ENCODE data around the gene GNB1.
"Not testable (repeated sequence)": the region's sequence is repeated elsewhere in the genome, so short reads cannot be mapped to it uniquely, and the experiment has no call there.

The GNB1 gene

DNA sequence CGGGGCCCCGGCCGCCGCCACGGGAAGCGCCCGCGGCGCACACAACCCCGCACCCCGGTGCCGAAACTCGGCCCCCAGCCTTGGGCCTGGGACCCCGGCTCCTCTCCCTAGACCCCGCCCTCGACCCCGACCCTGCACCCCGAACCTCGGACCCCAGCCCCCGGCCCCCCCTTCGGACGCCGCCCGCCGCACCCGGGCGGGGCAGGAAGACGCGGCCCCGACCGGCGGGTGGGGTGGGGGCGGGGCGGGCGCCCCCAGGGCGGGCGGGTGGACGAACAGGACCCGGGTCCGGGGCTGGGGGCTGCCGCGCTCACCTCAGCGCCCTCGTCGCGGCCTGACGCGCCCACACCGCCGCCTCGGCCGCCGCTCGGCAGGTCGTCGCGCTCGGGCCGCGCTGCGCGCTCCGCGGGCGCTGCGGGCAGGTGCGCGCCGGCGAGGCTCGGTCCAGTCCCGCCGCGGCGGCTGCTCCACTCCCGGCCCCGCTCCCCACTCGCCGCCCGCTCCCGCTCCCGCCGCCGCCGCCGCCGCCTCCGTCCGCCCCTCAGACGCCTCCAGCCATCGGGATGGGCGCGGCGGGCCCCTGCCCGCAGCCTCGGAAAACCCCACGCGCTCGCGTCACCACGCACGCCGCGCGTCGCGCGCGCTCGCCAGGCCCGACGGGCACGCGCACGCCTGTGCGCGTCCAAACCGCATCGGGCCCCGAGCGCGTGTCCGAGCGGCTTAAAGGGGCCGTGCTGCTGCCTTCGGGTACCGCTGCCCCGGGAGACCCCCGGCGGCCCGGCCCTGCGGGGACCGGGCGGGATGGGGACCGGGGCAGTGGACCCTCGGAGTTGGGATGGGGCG is at the start of gene GNB1:
TSS of gene GNB1 (minus strand) at position 582 of the 843 bp plus-strand sequence. CDS start 65,634 bp downstream, outside the sequence.
- DNase-seq: peak; percentile 82 to 92

DNA sequence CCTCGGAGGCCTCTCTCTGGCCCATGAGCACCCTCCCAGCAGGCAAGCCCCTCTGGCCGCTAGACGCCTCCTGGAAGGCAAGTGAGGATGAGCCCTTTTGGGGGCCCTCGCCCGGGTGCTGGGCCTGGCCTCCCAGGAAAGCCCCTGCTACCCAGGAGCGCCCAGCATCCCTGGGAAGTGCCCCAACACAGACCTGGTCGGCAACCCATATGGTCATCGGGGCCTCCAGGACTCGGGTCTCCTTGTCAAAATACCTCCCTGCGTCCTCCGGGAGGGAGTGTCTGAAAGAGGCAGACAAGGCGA is 49.2 kb upstream of the GNB1 start:
- no peak for DNase-seq

DNA sequence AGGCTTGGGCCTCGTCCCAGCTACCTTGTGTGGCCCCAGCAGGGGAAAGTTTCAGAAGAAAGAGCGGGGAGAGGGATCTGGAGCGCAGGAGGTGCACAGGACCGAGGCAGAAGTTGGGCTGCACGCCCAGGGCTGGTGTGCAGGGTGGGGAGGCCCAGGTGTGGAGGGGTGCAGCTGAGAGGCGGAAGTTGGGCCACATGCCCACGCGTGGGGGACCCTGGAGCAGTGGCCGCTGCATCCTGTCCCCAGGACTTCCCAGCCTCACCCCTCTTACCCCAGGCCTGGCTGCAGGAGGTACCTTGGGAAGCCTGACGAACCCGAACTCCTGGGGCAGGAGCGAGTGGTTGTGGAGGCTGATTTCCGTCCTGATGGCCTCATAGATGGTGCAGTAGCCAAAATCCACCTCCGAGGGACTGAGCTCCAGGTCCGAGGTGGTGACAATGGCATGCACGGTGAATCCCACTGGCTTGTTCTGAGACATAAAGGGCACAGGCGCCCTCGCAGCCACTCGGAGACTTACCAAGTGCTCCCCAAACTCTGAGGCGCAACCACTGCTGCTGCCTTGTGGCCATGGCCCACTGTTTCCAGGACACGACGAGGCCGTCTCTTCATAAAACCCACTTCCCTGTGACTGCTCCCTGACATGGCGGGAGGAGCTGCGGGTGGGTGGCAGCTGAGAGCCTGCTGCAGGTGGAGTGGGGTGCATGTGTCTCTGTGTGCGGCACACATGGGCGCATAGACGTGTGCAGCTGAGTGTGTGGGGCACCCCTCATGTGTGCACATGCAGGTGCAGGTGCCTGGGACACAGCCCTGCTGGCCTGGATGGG is 48.6 kb upstream of the GNB1 start:
- no peak for DNase-seq

DNA sequence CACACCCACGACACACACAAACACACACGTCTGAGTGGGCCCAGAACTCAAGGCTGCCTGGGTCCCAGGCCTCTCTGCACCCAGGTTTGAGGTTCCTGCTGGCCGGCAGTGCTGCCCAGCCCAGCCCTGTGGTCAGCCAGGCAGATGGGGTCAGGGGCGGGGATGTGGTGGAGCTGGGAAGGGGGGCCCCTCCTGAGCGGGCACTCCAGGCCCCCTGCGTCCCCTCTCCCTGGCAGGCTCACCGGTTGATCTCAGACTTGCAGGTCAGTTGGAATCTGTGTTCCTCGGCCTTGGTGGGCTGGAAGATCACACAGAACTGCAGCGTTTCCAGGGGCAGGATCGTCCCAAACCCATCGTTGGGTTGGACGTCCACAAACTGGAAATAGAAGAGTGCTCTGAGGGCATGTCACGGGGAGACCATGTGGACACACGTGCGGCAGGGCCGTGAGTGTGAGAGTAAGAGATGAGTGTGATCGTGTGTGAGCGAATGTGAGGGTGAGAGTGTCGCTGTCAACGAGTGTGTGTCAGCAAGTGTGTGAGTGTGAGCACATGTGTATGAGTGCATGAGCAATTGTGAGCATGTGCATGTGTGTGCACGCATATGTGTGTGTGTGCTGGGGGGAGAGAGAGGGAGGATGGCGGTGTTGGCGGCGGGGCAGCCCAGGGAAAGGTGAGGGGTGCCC is 47.9 kb upstream of the GNB1 start:
- DNase-seq: no peak

DNA sequence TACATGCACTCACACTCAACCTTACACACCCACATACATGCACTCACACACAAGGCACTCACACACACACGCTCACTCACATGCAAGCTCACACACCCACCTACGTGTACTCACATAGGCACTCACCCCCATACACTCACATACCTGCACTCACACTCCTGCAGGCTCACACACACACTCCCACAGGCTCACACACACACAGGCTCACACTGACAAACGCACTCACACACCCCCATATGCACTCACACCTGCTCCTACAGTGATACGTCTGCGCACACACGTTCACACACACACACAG is 47.3 kb upstream of the GNB1 start:
- no peak for DNase-seq

DNA sequence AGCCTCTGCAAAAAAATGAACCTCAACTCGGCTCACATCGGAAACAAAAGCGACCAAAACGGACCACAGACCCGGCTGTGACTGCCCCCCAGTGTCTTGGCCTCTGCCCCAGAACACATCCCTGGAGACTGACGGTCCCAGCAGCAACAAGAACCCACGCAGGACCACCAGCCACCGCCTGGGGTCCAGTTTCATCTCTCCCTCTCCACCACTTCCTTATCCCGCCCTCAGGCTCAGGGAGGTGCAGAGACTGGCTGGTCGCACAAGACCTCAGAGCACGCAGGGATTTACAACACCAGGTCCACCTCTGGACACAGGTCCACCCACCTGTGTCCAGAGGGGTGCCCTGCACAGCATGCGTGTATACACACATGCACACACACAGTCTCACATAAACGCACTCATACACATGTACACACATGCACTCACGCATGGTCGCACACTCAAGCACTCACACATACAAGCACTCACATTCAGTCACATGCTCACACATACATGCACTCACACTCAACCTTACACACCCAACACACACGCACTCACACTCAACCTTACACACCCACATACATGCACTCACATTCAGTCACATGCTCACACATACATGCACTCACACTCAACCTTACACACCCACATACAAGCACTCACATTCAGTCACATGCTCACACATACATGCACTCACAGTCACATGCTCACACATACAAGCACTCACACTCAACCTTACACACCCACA is 46.8 kb upstream of the GNB1 start:
- no peak for DNase-seq

DNA sequence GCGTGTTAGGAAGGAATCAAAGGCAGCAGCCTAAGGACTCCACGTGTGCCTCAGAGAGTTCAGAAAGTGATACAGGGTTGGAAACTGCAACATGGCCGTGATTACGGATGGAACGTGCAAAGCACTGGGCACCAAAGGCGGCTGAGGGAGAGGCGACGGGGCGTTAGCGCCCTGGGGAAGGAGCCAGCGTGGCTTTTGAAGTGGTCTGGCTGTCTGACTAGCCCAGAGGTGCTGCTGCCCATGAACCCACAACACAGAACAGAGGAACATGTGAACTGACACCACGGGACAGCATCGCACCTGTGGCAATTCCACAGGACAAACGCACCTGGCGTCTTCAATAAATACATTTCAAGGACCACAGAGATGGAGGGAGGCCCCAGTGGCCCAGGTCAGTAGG is 46.2 kb upstream of the GNB1 start:
- no peak for DNase-seq

DNA sequence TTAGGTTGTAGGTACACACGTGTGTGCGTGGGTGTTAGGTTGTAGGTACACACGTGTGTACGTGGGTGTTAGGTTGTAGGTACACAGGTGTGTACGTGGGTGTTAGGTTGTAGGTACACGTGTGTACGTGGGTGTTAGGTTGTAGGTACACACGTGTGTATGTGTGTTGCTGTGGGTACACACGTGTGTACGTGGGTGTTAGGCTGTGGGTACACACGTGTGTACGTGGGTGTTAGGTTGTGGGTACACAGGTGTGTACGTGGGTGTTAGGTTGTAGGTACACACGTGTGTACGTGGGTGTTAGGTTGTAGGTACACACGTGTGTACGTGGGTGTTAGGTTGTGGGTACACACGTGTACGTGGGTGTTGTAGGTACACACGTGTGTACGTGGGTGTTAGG is 44.0 kb upstream of the GNB1 start:
- not testable (repeated sequence) for DNase-seq

DNA sequence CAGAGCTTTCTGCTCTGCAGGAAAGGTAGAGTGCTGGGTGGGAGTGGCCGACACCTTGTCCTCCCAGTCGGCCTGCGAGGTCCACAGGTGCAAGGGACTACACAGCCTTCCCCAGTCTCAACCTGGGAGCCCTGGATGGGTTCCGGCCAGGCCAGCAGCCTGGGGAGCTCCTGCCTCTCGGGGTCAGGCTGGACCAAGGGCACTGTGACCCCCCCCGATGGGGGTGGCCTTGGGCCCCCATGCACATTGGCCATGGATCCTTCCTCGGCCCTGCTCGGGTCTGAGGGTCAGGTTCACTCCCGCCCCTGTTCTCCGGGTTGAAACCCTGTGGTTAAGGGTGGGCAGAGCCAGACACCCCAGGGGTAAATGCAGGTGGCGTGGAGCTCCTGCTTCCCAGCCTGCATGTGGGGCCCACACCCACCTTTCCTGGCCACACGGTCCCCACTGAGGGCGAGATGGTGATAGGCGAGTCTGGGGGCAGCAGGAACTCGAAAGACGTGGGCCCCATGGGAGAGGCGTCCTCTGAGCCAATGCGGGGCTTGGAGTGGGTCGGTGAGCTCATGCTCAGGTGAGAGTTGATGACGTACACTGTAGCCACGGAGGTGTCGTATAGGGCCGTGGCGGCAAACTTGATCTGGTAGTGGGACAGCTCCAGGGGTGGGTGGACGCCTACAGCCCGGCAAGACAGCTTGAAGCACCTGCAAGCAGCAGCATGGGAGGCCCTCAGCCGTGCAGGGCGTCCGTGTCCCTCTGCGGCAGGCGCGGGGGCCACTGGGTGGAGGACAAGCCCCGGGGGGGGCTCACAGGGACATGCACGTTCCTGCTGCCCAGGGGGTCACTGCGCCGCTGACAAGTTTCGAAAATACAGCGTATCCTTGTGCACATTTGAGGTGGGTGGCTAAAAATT is 39.0 kb upstream of the GNB1 start:
- no peak for DNase-seq

DNA sequence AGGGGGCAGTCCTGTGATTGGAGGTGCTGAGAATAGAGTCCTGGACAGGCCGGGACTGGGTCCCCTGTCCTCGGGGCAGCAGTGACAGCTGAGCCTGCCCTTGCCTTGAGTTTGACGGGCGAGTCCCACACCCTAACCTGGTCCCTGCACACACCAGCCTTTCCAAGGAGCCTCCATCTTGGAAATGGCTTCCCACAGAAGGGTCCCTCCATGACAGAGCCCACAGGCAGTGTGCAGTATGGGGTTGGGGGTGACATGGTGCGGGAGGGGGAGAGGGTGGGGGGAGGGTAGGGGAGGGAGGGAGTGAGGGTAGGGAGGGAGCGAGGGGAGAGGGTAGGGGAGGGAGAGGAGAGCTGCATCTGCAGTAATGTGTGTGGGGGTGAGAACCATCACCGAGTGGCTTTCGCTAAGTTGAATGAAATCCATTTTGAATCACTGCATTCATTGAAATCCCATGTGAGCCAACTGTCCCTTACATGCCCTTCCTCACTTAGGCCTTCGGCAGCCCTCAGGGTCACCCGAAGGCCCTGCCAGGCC is 38.3 kb upstream of the GNB1 start:
- no peak for DNase-seq

DNA sequence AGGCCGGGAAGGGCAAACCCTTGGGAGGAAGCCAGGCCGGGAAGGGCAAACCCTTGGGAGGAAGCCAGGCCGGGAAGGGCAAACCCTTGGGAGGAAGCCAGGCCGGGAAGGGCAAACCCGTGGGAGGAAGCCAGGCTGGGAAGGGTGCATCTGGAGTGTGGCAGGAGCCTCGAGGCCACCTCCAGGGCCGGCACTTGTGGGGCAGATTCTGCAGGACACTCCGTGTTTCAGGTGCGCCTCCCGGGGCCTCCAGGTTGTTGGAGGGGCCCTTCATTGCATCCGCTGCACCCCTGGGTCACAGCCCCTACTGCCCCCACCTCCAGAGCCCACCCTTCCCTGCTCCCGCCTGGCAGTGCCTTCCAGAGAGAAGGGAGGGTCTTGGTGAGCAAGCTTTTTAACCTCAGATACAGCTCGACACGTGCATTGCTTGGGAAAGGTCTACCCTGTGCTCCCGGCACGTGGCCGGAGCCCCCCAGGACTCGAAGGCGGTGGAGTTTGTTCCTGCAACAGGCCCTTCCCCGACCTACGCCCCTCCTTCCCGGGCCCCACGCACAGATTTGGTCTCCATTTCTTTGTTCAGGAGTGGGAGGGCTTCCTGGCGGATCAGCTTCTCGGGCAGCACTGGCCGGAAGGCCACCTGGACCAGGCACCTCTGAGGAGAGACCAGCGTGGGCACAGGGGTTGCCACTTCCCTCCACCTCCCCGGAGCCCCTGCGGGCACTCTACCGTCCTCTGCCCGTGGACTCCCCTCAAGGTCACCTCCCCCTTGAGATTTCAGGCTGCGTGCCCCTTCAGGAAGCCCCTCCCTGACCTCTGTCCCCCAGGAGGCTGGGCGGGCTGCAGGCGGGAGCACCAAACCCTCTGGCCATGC is 37.6 kb upstream of the GNB1 start:
- DNase-seq: no peak

DNA sequence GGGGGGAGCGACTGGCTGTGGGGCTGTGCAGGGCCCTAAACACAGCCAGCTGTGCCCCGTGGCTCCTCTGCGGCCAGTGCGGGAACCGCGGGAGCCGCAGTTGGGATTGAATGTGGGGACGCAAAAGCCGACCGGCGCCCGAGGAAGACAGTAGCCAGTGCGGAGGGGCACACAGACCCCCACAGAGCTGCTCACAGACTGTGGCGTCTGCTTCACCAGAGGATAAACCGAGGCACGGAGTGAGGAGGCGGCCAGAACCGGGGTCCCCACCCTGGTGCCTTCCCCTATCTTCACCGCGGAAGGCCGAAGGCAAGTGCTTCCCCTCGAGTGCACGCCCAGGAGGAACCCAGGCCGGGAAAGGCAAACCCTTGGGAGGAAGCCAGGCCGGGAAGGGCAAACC is 36.9 kb upstream of the GNB1 start:
- DNase-seq: no peak

DNA sequence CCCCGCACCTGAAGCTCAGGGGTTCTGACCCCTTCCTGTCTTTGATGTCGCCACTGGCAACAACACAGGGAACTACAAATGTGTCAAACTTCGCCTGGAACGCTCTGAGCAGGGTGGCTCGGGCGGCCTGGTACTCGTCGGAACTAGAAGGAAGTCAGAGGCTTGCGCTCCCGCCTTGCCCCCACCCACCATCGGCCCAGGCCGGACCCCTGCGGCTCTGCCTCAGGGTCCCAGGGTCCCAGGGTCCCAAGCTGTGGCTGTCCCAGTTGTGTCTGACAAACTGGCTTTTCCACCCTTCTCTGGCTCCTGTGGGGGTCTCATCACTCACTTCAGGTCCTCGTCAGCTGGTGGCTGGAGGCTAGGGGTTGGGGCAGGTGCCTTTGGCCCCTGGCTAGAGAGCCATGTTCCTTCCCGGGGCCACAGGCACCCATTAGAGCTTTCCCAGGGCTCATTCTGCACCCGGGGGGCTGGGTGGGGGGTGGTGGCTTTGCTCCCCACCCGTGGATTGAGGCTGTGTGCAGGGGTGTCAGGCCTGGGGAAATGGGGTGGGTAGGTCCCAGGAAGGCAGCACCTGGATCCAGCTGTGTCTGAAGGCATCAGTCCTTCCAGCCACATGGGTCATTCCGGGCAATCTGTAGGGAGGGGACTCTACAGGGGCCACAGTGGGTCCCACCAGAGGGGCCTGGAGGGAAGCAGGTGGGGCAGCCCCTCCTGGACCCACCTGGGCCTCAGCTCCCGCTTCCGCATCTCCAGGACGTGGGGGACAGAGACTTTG is 36.2 kb upstream of the GNB1 start:
- no peak for DNase-seq

DNA sequence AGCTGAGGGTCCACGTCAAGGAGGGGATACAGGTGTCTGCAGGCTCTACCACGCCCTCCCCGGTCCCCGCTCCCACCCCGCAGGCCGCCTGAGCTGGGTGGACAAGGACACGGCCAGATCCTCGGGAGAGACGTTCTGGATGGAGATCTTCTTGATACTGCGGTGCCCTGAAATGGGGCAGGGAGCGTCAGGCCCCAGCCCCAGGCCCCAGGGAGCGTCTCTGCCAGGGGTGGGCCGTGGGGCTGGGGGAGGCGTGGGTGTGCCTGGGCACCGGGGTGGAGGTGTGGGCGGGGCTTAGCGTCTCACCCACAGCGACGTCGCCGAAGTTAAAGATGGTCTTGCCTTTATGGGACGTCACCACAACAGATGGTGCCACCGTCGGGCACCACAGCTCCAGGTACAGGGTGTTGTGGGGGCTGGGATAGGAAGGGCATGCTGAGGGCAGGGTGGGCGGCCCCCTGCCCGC is 35.5 kb upstream of the GNB1 start:
- DNase-seq: no peak

DNA sequence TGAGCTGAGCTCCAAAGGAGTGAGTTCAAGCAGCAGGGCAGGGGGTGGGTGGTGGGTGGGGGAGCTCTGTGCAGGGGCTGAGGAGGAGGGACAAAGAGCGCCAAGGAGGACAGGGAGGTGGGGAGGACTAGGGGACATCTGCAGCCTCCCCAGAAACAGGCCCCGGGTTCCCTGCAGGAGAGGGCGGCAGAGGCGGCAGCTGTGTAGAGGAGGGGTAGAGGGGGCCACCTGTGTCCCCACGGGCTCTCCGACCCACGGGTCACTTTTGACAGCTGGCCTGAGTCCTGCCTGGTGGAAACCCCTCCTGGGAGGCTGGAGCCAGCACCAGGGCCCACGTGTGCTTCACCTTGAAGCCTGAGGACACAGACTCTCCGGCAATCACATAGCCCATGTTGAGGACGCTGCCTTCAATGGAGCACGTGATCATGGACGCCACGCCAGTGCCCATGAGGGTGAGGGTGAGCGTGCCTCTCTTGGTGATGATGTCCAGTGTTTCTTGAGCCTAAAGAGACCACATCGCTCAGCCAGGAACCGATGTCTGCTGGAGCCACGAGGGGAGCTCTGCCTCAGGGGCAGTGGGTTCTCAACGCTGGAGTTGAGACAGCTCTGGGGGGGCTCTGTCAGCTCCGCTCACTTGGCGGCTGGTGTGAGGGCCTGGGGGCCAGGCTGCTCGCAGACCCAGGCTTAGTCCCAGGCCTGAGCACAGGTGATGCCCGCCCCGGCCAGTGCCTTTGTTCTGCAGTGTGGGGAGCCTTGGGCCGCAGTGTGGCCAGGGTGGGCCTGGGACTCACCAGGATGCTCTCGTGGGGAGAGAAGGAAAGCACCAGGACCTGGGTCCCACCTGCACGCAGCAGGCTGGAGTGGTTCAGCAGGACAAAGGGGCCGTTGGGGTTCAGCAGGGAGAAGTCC is 34.8 kb upstream of the GNB1 start:
- no peak for DNase-seq

DNA sequence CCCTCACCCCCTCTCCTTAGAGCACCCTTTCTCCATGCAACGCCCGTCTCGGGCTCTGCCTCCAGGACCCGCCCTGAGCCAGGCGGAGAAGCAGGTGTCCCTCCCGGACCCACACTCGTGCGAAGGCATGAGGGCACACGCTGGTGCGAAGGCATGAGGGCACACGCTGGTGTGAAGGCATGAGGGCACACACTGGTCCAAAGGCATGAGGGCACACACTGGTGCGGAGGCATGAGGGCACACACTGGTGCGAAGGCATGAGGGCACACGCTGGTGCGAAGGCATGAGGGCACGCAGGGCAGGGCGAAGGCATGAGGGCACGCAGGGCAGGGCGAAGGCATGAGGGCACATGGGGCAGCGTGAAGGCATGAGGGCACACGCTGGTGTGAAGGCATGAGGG is 34.0 kb upstream of the GNB1 start:
- no peak for DNase-seq

DNA sequence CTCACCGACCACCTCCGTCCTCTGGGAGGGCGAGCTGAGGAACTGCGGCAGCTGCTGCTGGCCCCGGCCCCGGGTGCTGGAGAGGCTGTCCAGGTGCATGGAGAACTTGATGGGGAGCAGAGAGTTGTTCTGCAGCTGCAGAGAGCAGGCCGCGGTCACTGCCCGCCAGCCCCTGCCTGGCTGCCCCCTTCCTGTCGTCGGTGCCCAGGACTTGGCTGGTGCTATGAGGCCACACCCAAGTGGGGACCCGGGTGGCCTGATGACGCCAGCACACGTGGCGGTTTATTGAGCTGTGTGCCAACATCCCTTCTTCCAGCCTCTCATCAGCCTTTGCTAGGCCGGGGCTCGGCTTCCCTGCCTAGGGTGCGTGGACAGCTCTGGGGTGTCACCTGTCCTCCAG is 33.5 kb upstream of the GNB1 start:
- DNase-seq: no peak

DNA sequence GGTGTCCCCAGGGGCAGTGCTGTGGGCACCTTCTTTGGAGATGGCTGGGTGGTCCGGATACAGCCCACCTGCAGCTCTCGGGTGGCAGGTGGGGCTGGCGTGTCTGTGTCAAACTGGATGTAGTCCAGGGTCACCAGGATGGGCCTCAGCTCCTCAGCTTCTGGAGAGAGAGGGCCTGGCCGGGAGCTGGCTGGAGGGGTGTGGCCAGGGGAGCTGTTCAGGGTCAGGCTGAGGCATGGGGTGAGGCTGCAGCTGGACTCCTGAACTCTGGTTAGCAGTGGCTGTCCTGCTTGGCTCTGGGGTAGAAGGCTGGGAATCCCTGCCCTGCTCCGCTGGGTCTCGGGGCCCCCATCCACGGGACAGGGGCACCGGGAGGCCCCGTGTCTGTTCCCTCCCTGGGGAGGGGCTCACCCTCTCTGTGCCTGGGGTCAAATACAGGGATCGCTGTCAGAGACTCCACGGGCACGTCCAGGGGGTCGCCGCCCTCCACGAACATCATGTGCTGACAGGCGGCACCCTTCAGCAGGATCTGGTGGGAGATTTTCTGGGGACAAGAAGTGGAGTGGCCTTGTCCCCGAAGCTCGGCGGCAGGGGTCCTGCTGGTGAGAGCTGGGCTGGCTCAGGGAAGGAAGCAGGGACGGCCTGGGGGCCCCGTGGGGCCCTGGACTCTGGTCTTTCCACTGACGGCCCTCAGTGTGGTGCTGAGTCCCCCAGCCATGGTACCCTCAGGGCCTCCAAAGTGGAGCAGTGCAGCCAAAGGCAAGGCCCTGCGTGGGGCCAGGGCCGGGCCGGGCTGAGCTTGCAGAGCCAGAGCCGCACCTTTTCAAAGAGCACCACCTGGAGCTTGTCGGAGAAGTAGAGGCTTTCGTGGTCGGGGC is 32.3 kb upstream of the GNB1 start:
- DNase-seq: no peak

Data from NCI-H2081 (cell line).